Posterior vena cava (tissue), 2 donors: ENCODE measurements around the gene EIF4G1. TPM values are rescaled to one million over a fixed set of nuclear protein-coding genes. Genes with fewer than 3 reads are reported as not detected.

ENCODE experiments used
- DNase-seq: peaks from one replicate; pipeline ENCODE4 v3.0.0-alpha.2; 2020; ENCODE audit warnings: low spot score
- intact Hi-C, 2 donors: fragments of 100-400 bp; cut with DNase I; formaldehyde crosslinking; loops; one replicate each; pipeline versions ENCODE4 v1.14.1 to v1.14.2; 2022 to 2023
- total RNA-seq, 2 donors: library from RNA; stranded (reverse); fragmentation: NEBNext Ultra II Directional; extraction: Animal tissue kit (Norgen Biotek cat#: 25700); gene quantifications; one replicate each; pipeline ENCODE4 v1.2.1, GENCODE V29; 2021
- donor health status: DM: yes; HTN: yes; CAD: no.
- donor health status: DM: yes; HTN: yes; CAD: no.

EIF4G1 gene
- total RNA-seq, 2 donors from 2014 or later, result 273 to 325 TPM

GRCh38 chr3:184345317-184346144, 31.1 kb downstream of the EIF4G1 start:
- intact Hi-C loops, result loop anchor here in 1 of 2 donors (5.0 kb wide), 1 partner anchor 38 kb away; no protein-coding TSS in a partner anchor
- no peak for DNase-seq

GRCh38 chr3:184346480-184347190, 32.2 kb downstream of the EIF4G1 start:
- intact Hi-C loops, result loop anchor here in 1 of 2 donors (5.0 kb wide), 1 partner anchor 39 kb away; no protein-coding TSS in a partner anchor
- DNase-seq, result no peak

GRCh38 chr3:184347321-184348056, 33.1 kb downstream of the EIF4G1 start:
- intact Hi-C loops, result loop anchor here in 1 of 2 donors (5.0 kb wide), 1 partner anchor 40 kb away; no protein-coding TSS in a partner anchor

GRCh38 chr3:184348057-184348382, 33.6 kb downstream of the EIF4G1 start:
- intact Hi-C loops, result loop anchor here in 1 of 2 donors (5.0 kb wide), 1 partner anchor 41 kb away; no protein-coding TSS in a partner anchor
- DNase-seq, result no peak

More at GRCh38 chr3:184347321-184348056, 33.1 kb downstream of the EIF4G1 start:
- DNase-seq, result no peak

GRCh38 chr3:184349563-184350470, 35.4 kb downstream of the EIF4G1 start:
- DNase-seq, result no peak
- intact Hi-C loops, result loop anchor here in 1 of 2 donors (5.0 kb wide), 1 partner anchor 43 kb away; no protein-coding TSS in a partner anchor

GRCh38 chr3:184350618-184351017, 36.2 kb downstream of the EIF4G1 start:
- intact Hi-C loops, result no loop called here
- no peak for DNase-seq

- no peak for DNase-seq
- intact Hi-C loops, result no loop called here
Observed at GRCh38 chr3:184351511-184352148, 37.2 kb downstream of the EIF4G1 start.

- intact Hi-C loops, result no loop called here
- peak; percentile 74 for DNase-seq
Observed at GRCh38 chr3:184352149-184352785, 37.9 kb downstream of the EIF4G1 start.

- intact Hi-C loops, result no loop called here
- DNase-seq, result peak; percentile 63
Observed at GRCh38 chr3:184352897-184353545, 38.6 kb downstream of the EIF4G1 start.

GRCh38 chr3:184353546-184353941, 39.1 kb downstream of the EIF4G1 start:
- intact Hi-C loops, result no loop called here
- DNase-seq, result peak; percentile 75

GRCh38 chr3:184354121-184354728, 39.8 kb downstream of the EIF4G1 start:
- intact Hi-C loops, result no loop called here
- DNase-seq, result peak; percentile 87

GRCh38 chr3:184354754-184355153, 40.3 kb downstream of the EIF4G1 start:
- intact Hi-C loops, result no loop called here
- peak; percentile 64 for DNase-seq

- intact Hi-C loops, result no loop called here
- DNase-seq, result no peak
Observed at GRCh38 chr3:184355261-184356040, 41.0 kb downstream of the EIF4G1 start.

- DNase-seq, result peak; percentile 57
- intact Hi-C loops, result no loop called here
Observed at GRCh38 chr3:184357248-184358123, 43.1 kb downstream of the EIF4G1 start.

GRCh38 chr3:184358124-184358767, 43.8 kb downstream of the EIF4G1 start:
- intact Hi-C loops, result no loop called here
- peak; percentile 72 for DNase-seq
